ENCODE measurements around the gene NHS.

- TF ChIP-seq CTCF (IDR thresholded peaks at IDR 0.05) (no peak), POLR2A (IDR thresholded peaks at IDR 0.05) (no peak)
These were observed 124.5 kb downstream of the NHS start for GRCh38 chrX:17499512-17499911.
